ENCODE data around the gene MORN1. TPM values are rescaled to one million over a fixed set of nuclear protein-coding genes. Genes with fewer than 3 reads are reported as not detected.

MORN1 gene
- total and polyA plus RNA-seq, 4 donors = 2.3 to 6.9 (median 3.6) TPM

- no peak for DNase-seq (ENCODE audit: low spot score)
- Histone ChIP-seq H3K9me3 (ENCODE audit: control insufficient read depth in 4 of 4, low read length in 3 of 4) (no peaks in the 10 kb centered on the region), H3K4me1 (ENCODE audit: control insufficient read depth in 4 of 4, insufficient read depth in 4 of 4, low read length in 3 of 4) (peaks cover 9 to 34% (median 16%) of the 10 kb centered on the region in 4 donors), H3K9ac (ENCODE audit: low read depth in 1 of 2, low read length in 2 of 2) (no peak overlapping the region), H3K36me3 (ENCODE audit: control insufficient read depth in 4 of 4, insufficient read depth in 3 of 4, low read depth in 1 of 4, low read length in 3 of 4) (peaks cover 27 to 52% (median 31%) of the 10 kb centered on the region in 4 donors), H3K4me3 (ENCODE audit: low read depth in 1 of 3, low read length in 3 of 3) (no peak overlapping the region), H3K27me3 (ENCODE audit: control insufficient read depth in 4 of 4, insufficient read depth in 4 of 4, low read length in 3 of 4) (no peaks in the 10 kb centered on the region), H3K27ac (ENCODE audit: low read depth in 1 of 2, low read length in 2 of 2) (no peak overlapping the region)
- WGBS = 96% methylated on average over 26 of the region's 26 CpGs
- TF ChIP-seq HNF4G (IDR thresholded peaks at IDR 0.05) (no peak), YY1 (IDR thresholded peaks at IDR 0.05) (no peak), ATF3 (IDR thresholded peaks at IDR 0.05) (no peak), CTCF (IDR thresholded peaks at IDR 0.05; ENCODE audit: low read depth, low read length, missing input control) (no peak), NR2F2 (IDR thresholded peaks at IDR 0.05) (no peak), JUND (IDR thresholded peaks at IDR 0.05) (no peak), TAF1 (conservative IDR thresholded peaks at IDR 0.05) (no peak), FOXA1 (IDR thresholded peaks at IDR 0.05) (no peak), RXRA (IDR thresholded peaks at IDR 0.05) (no peak), SP1 (IDR thresholded peaks at IDR 0.05) (no peak), GABPA (IDR thresholded peaks at IDR 0.05 in 1 of 2, conservative IDR thresholded peaks at IDR 0.05 in 1 of 2) (no peak)
Observed at GRCh38 chr1:2303781-2304180, 87.6 kb downstream of the MORN1 start.

- H3K4me3 ChIP-seq (ENCODE audit: low read depth in 1 of 3, low read length in 3 of 3) = no peak overlapping the region
- H3K27ac ChIP-seq (ENCODE audit: low read depth in 1 of 2, low read length in 2 of 2) = no peak overlapping the region
- no peaks in the 10 kb centered on the region for H3K27me3 ChIP-seq (ENCODE audit: control insufficient read depth in 4 of 4, insufficient read depth in 4 of 4, low read length in 3 of 4)
- H3K36me3 ChIP-seq (ENCODE audit: control insufficient read depth in 4 of 4, insufficient read depth in 3 of 4, low read depth in 1 of 4, low read length in 3 of 4) = peaks cover 24 to 46% (median 29%) of the 10 kb centered on the region in 4 donors
- 93% methylated on average over 35 of the region's 35 CpGs for WGBS
- H3K4me1 ChIP-seq (ENCODE audit: control insufficient read depth in 4 of 4, insufficient read depth in 4 of 4, low read length in 3 of 4) = peaks cover 9 to 40% (median 22%) of the 10 kb centered on the region in 4 donors
- TF ChIP-seq MAX (IDR thresholded peaks at IDR 0.05) = no peak
- TF ChIP-seq FOXA2 (IDR thresholded peaks at IDR 0.05) = no peak
- TF ChIP-seq YY1 (IDR thresholded peaks at IDR 0.05) = no peak
- TF ChIP-seq GABPA (IDR thresholded peaks at IDR 0.05 in 1 of 2, conservative IDR thresholded peaks at IDR 0.05 in 1 of 2) = no peak
- TF ChIP-seq REST (IDR thresholded peaks at IDR 0.05) = no peak
- no peak for TF ChIP-seq HNF4G (IDR thresholded peaks at IDR 0.05)
- TF ChIP-seq FOXA1 (IDR thresholded peaks at IDR 0.05) = no peak
- TF ChIP-seq RAD21 (IDR thresholded peaks at IDR 0.05) = no peak
- TF ChIP-seq HNF4A (conservative IDR thresholded peaks at IDR 0.05) = no peak
- no peak for TF ChIP-seq EGR1 (IDR thresholded peaks at IDR 0.05; ENCODE audit: low read depth in 2 of 2)
- TF ChIP-seq ATF3 (IDR thresholded peaks at IDR 0.05) = no peak
- TF ChIP-seq TAF1 (conservative IDR thresholded peaks at IDR 0.05) = no peak
- TF ChIP-seq SP1 (IDR thresholded peaks at IDR 0.05) = no peak
- TF ChIP-seq RXRA (IDR thresholded peaks at IDR 0.05) = no peak
- TF ChIP-seq ZBTB33 (IDR thresholded peaks at IDR 0.05) = no peak
- no peaks in the 10 kb centered on the region for H3K9me3 ChIP-seq (ENCODE audit: control insufficient read depth in 4 of 4, low read length in 3 of 4)
- no peak for DNase-seq (ENCODE audit: low spot score)
- no peak overlapping the region for H3K9ac ChIP-seq (ENCODE audit: low read depth in 1 of 2, low read length in 2 of 2)
Observed at GRCh38 chr1:2303016-2303775, 88.2 kb downstream of the MORN1 start.

Measured in liver (tissue), 9 donors.